Ecto neural progenitor cell (in vitro differentiated cells): Measurements from ENCODE around the gene TMCC1.
"Not testable (repeated sequence)": the region's sequence is repeated elsewhere in the genome, so short reads cannot be mapped to it uniquely, and the experiment has no call there.

Experiments used
- DNase-seq: peaks from one replicate; pipeline ENCODE4 v3.0.0-alpha.2; 2018; ENCODE audit warnings: low spot score

The TMCC1 gene

DNA sequence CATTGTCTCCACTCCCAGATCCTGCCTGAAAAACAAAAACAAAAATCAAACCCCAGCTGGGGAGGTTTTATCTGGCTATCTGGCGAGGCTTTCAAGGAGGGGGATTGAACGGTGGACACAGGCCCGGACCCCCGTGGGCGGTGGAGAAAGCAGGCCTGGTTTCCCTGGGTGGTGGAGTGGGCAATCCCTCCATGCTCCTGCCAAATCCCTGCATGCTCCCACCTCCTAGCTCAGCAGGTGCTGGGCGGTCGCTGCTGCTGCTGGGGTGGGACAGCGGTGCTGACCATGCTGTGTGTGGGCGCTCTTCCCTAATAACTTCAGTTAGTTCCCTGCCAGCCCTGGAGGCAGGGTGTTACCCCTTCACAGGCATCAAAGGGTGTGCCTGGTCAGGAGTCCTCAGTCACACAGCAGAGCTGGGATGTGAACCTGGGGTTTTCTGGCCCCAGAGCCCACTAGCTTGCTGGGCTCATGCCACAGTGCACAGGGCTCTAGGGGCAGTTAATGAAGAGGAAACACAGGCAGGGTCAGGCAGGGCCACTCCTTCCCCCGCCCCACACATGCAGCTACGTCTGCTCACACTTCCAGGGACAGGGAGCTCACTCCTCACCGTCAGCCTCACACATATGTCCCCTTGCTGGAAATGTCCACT, 271.2 kb downstream of the TMCC1 start:
- DNase-seq, result no peak

- no peak for DNase-seq
Measured at GRCh38 chr3:129621626-129622225, 271.8 kb downstream of the TMCC1 start.

- DNase-seq, result no peak
Measured at GRCh38 chr3:129620828-129621559, 272.5 kb downstream of the TMCC1 start.

GRCh38 chr3:129619726-129620162, 273.8 kb downstream of the TMCC1 start:
- no peak for DNase-seq

GRCh38 chr3:129618901-129619671, 274.4 kb downstream of the TMCC1 start:
- DNase-seq, result no peak

DNA sequence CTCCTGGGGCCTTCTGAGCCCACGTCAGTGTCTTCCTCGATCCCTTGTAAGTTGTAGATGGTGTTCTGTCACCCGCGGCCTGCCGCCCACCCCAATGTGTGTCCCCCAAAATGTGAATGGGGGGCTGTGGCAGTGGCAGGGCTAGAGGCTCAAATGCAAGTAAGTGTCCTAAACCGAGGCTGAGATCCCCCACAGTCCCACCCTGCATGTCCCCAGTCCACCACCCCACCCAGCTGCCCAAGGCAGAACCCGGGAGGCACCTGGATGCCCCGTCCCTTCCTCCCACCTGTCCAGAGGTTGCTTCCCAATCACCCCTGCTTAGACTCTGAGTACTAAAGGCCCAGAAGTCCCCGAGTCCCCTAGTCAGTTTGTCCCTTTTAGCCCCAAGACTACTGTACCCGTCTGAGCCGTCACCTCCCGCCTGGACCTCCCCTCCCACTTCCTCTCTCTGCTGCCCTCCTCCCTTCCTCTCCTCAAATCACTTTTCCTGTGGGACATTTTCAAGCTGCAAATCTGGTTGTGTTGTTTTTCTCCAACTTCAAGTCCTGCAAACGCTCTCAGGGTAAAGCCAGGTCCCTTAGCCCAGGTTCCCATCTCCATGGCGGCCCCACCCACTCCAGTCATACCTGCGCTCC, 275.2 kb downstream of the TMCC1 start:
- DNase-seq, result no peak

- no peak for DNase-seq
Measured at GRCh38 chr3:129617381-129618185, 275.9 kb downstream of the TMCC1 start.

- DNase-seq, result no peak
Measured at GRCh38 chr3:129616713-129617112, 276.8 kb downstream of the TMCC1 start.

GRCh38 chr3:129616291-129616690, 277.2 kb downstream of the TMCC1 start:
- no peak for DNase-seq

DNA sequence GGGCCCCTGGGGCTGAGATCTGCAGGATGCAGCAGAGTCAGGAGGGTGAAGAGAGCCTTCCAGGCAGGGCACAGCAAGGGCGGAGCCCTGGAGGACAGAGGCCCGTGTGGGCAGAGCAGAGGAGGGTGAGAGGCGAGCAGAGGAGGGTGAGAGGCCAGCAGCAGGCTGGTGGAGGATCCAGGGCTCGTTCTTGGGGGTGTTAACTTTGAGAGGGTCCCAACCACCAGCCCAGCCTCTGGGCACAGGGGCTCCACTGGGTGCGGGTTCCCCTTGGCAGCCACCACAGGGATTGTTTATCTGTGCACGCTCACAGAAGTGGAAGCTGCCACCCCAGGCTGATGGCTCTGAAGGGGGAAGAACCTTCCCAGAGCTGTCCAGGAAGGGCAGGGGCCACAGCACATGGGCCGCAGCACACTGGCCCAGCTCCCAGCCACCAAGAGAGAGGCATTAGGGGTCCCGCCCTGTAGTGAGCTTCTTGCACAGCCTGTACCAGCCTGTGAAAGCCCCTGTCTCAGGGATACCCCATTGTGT, 277.7 kb downstream of the TMCC1 start:
- DNase-seq, result no peak

GRCh38 chr3:129614927-129615363, 278.6 kb downstream of the TMCC1 start:
- DNase-seq, result no peak

- no peak for DNase-seq
Measured at GRCh38 chr3:129614435-129614834, 279.1 kb downstream of the TMCC1 start.

DNA sequence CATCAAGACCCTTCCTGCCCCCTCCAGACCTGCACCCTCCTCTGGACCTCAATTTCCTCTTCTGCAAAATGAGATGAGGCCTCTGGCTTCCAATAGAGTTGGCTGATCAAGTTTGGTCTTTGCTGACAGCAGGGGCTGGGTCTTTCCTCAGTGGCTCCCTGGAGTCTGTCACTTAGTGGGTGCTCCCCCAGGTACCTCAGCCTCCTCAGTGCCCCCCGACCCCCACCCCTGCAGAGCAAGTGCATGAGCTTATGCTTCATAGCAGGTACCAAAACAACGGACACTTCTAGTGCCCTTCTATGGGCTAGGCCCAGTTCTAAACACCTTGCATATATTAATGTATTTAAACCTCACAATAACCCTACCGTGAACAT, 280.2 kb downstream of the TMCC1 start:
- DNase-seq, result no peak

DNA sequence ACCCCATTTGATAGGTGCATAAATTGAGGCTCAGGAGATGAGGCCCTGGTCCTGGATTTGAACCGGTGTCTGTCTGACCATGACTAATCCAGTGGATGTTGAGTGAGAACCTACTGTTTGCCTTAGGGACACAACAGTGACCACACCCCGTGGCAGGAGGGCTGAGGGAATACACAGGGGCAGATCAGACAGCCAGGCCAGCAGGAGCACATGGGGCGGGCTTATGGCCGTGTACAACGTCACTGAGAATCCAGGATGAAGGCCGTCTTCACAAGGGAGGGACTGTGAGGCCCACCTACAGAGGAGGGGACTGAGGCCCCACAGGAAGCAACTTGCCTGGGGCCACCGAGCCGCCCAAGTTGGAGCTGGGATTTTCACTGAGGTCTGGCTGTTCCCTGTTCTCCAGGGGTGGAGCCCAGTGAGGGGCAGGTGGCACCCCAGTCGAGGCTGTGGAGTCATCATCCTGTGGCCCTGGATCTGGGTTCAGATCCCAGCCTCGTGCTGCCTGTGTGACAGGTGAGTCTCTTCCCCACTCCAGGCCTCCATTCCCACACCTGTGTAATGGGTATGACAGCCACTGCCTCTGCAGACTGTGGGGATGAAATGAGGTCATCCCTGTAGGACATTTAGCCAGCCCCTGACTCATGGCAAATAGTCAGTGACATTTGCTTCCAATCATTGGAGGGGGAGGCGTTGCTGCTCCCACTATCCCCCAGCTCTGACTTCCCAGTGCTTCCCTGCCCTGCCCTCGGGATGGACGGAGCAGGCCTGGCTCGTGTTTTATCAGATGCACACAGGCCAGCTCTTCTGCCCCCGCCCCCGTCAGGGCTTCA, 280.8 kb downstream of the TMCC1 start:
- no peak for DNase-seq

GRCh38 chr3:129611812-129612533, 281.5 kb downstream of the TMCC1 start:
- DNase-seq, result no peak

DNA sequence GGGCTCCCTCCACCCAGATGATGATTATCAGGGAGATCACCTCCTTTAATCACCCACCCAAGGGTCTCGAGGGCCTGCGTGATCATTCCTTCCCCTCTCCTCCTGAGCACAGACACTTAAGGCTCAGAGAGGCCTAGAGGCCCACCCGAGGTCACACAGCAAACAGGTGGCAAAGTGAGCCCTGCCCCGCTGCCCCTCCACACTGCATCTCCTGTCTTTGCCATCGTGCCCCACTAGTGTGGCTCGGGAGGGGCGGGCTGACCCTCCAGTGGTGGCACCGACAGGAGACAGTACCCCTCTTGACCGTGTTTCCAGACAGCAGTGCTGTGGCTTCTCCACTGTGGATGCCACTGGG, 282.1 kb downstream of the TMCC1 start:
- DNase-seq, result no peak

DNA sequence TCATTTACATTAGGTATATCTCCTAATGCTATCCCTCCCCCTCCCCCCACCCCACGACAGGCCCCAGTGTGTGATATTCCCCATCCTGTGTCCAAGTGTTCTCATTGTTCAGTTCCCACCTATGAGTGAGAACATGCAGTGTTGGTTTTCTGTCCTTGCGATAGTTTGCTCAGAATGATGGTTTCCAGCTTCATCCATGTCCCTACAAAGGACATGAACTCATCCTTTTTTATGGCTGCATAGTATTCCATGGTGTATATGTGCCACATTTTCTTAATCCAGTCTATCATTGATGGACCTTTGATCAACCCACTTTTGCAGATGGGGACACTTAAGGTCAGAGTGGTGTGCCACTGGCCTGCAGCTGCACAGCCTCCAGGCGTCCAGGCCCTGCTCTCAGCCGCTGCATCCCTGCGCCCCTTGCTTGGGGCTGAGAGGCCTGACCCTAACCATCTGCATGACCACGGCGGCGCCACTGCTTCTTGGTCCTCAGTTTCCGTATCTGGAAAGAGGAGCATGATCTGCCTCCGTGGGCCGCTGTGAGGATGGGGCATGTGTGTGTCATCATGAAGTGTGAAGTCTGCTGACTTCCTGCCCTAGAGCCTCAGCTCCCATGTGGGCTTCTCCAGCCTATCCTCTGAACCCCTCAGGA, 282.6 kb downstream of the TMCC1 start:
- DNase-seq, result not testable (repeated sequence)

GRCh38 chr3:129610276-129610675, 283.2 kb downstream of the TMCC1 start:
- DNase-seq, result no peak
